Right lung (tissue), 5 donors: ENCODE data around the gene HLF. TPM values are rescaled to one million over a fixed set of nuclear protein-coding genes. Genes with fewer than 3 reads are reported as not detected.

Experiments used
- DNase-seq, 2 donors: peaks; one replicate each; pipeline ENCODE4 v3.0.0-alpha.2; 2013
- polyA plus RNA-seq, 5 donors: library from polyadenylated mRNA; unstranded; fragments of 120-200 nt; gene quantifications; one replicate each; pipeline versions ENCODE4 v1.2.1 to v1.2.3, GENCODE V29; 2013; ENCODE audit warnings: inconsistent platforms in 1 of 5, low replicate concordance in 1 of 5; ENCODE audit not compliant: insufficient read length in 5 of 5, insufficient read depth in 1 of 5

Gene HLF
- polyA plus RNA-seq, 5 donors = 2.6 to 5.1 (median 4.0) TPM

- no peak for DNase-seq
Measured at GRCh38 chr17:55249861-55250260, 14.9 kb upstream of the HLF start.

GRCh38 chr17:55254375-55254774 is 10.4 kb upstream of the HLF start:
- no peak for DNase-seq

- no peak for DNase-seq
Measured at GRCh38 chr17:55258578-55259135, 6.1 kb upstream of the HLF start.

GRCh38 chr17:55259684-55260111 is 5.1 kb upstream of the HLF start:
- no peak for DNase-seq

GRCh38 chr17:55261311-55261710 is 3.4 kb upstream of the HLF start:
- DNase-seq = no peak

- no peak for DNase-seq
Measured at GRCh38 chr17:55263569-55264277, 1.0 kb upstream of the HLF start.

GRCh38 chr17:55264278-55264644 is 499 bp upstream of the HLF start:
- DNase-seq = no peak

- DNase-seq = no peak
Measured at GRCh38 chr17:55265311-55266021, 706 bp downstream of the HLF start.

GRCh38 chr17:55266051-55266957 is 1.5 kb downstream of the HLF start:
- no peak for DNase-seq

- DNase-seq = no peak
Measured at GRCh38 chr17:55266958-55267688, 2.4 kb downstream of the HLF start.

- DNase-seq = no peak
Measured at GRCh38 chr17:55267777-55268648, 3.3 kb downstream of the HLF start.

- DNase-seq = no peak
Measured at GRCh38 chr17:55268649-55269480, 4.1 kb downstream of the HLF start.

- no peak for DNase-seq
Measured at GRCh38 chr17:55269894-55270293, 5.1 kb downstream of the HLF start.

GRCh38 chr17:55271223-55271571 is 6.4 kb downstream of the HLF start:
- no peak for DNase-seq

GRCh38 chr17:55271958-55272710 is 7.4 kb downstream of the HLF start:
- DNase-seq = no peak

GRCh38 chr17:55272711-55273578 is 8.2 kb downstream of the HLF start:
- DNase-seq = no peak

GRCh38 chr17:55273579-55274354 is 9.0 kb downstream of the HLF start:
- no peak for DNase-seq
